D721Med (cell line): Measurements from ENCODE around the gene OPN3.

Experiments
- DNase-seq: peaks from one replicate; pipeline ENCODE4 v3.0.0; 2011; ENCODE audit warnings: low spot score; ENCODE audit not compliant: insufficient read length
- FAIRE-seq: peaks from 2 replicates; lab custom pipeline; 2011; peaks lifted over from hg19 to GRCh38; lab: Jason Lieb, UNC
- TF ChIP-seq, protein P1 (sequence below): IDR thresholded peaks from 2 replicates; pipeline ENCODE4 v1.5.1; 2012; ENCODE audit warnings: mild to moderate bottlenecking, control low read depth; ENCODE audit not compliant: insufficient read depth; ENCODE audit errors: missing control alignments

OPN3 gene

DNA sequence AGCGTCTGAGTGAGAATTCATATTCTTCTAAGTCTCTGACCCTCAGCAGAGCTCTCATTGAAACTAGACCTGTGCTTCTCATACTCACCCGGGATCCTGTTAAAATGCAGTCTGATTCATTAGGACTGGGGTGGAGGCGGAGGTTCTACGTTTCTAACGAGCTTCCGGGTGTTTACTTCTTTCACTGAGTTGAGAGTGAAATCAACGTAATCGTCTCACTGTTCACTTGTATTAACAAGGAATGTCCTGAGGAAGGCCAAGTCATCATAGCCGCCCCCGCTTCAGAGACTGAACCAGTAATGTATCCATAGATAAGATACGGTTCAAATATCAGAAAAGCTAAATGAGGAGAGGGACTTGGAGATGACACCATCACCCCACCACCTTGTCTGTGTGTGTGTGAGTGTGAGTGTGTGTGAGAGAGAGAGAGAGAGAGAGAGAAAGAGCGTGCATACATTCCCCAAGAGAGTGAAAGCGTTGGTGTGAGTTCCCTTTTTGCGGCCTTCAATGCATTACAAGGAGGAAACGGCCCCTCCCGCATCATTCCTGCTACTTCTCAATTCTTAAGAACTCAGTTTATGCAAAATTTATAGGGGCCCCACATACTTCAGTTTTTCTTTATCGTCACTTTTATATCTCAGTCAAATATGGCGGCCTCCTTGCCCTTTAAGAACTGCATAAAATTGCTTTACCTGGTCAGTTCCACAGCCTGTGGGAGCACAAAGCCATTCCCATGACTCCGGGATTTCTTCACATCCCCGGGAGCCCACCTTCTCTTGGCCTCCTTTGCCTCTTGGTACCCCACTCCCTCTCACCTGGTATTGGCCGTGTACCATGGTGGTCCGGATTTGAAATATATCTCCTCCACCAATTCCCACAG is 88.2 kb downstream of the OPN3 start:
- no peak for FAIRE-seq
- no peak for DNase-seq
- TF ChIP-seq, protein P1, sequence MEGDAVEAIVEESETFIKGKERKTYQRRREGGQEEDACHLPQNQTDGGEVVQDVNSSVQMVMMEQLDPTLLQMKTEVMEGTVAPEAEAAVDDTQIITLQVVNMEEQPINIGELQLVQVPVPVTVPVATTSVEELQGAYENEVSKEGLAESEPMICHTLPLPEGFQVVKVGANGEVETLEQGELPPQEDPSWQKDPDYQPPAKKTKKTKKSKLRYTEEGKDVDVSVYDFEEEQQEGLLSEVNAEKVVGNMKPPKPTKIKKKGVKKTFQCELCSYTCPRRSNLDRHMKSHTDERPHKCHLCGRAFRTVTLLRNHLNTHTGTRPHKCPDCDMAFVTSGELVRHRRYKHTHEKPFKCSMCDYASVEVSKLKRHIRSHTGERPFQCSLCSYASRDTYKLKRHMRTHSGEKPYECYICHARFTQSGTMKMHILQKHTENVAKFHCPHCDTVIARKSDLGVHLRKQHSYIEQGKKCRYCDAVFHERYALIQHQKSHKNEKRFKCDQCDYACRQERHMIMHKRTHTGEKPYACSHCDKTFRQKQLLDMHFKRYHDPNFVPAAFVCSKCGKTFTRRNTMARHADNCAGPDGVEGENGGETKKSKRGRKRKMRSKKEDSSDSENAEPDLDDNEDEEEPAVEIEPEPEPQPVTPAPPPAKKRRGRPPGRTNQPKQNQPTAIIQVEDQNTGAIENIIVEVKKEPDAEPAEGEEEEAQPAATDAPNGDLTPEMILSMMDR, result no peak

DNA sequence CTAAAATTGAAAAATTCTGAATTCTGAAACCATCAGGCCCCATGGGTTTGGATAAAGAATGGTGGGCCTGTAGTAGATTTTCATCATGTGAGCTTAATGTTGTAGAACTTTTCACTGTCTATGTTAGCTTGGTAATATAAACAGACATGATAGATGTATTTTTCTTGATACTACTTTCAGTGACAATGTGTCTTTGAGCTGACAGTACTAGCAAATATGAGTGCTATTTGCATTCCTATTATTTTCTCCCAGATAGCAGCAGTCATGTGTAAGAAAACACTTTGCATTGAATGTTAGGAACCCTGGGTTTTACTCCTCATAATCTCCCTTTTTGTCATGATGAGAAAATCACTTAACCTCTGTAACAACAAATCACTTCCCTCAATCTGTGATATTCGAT is 89.9 kb downstream of the OPN3 start:
- TF ChIP-seq, protein P1, result no peak
- DNase-seq (no peak), FAIRE-seq (peak; percentile 25)

DNA sequence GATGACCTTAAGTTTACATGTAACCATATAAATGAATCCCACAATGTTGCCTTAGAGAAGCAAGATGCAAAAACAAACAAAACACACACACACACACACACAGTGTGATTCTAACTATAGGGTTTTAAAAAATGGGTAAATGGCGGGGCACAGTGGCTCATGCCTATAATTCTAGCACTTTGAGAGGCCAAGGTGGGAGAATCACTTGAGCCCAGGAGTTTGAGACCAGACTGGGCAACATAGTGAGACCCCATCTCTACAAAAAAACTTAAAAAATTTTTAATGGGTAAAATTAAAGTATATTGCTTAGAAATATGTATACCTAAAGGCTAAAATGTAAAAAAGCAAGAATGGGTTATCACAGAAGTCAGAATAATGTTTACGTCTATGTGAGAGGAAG is 92.2 kb downstream of the OPN3 start:
- no peak for FAIRE-seq
- TF ChIP-seq, protein P1, result no peak
- no peak for DNase-seq
